ENCODE results near the gene NEK11. TPM values are rescaled to one million over a fixed set of nuclear protein-coding genes. Genes with fewer than 3 reads are reported as not detected.

NEK11 gene
- total and polyA plus RNA-seq, 4 experiments from 2014 or later: 1.9 to 6.2 (median 4.5) TPM

DNA sequence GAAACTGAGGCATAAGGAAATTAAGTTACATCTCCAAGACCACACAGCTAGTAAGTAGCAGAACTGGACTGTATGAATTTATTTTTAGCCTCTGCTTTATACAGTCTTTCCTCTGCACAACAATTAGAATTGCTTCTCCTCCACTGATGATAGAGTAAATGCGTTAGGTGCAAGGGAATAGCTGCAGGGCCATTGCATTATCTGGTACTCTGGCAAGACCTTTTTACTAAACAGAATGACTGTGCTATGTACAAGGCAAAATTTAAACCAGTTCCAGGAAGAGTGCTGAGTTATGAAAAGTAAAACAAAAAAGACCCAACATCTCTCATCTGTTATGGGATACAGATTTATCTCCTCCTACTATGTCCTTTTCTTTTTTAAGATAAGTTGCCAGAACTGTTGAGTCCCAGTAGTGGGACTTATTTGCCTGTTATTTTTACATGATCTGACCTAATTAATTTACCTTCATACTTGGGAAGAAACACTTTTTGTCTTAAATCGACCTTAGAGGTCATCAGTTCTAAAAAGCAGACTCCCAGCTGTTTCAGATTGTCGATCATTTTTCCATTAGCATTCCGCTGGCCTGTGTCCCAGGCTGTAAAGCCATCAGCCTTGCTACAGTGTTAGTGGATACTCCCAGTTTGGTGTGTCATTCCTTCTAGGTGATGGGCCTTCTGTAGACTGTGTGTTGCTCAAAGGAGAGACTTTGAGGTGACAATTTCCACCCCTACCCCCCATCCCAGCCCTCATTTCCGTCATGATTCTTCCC, 207.4 kb downstream of the NEK11 start:
- ChIA-PET CTCF (ENCODE audit: partially characterized antibody) (no interaction called here), POLR2A (ENCODE audit: partially characterized antibody) (no interaction called here)
- Histone ChIP-seq H3K4me3 (ENCODE audit: low read length in 2 of 2) (no peak overlapping the region), H3K27ac (ENCODE audit: low read depth, low read length) (no peak overlapping the region), H3K27me3 (ENCODE audit: insufficient read depth, low read length) (no peaks in the 10 kb centered on the region), H3K36me3 (ENCODE audit: insufficient read depth, low read length) (no peaks in the 10 kb centered on the region), H3K9me3 (ENCODE audit: control insufficient read depth in 1 of 2, low read length in 2 of 2) (no peaks in the 10 kb centered on the region), H3K4me1 (ENCODE audit: insufficient read depth, low read length) (no peaks in the 10 kb centered on the region)
- intact Hi-C loops (cut with micrococcal nuclease): loop anchor here (10.0 kb wide), 1 partner anchor 199 kb away; no protein-coding TSS in a partner anchor
- H3K36me3 Mint-ChIP-seq: no peaks in the 10 kb centered on the region
- no peaks in the 10 kb centered on the region for H3K9me3 Mint-ChIP-seq
- H3K27ac Mint-ChIP-seq: no peak overlapping the region
- no peak for DNase-seq
- H3K4me1 Mint-ChIP-seq: no peaks in the 10 kb centered on the region
- no peak overlapping the region for H3K4me3 Mint-ChIP-seq
- no peaks in the 10 kb centered on the region for H3K27me3 Mint-ChIP-seq

- Histone ChIP-seq H3K36me3 (ENCODE audit: insufficient read depth, low read length) (no peaks in the 10 kb centered on the region), H3K4me1 (ENCODE audit: insufficient read depth, low read length) (no peaks in the 10 kb centered on the region), H3K9me3 (ENCODE audit: control insufficient read depth in 1 of 2, low read length in 2 of 2) (no peaks in the 10 kb centered on the region), H3K27me3 (ENCODE audit: insufficient read depth, low read length) (no peaks in the 10 kb centered on the region), H3K27ac (ENCODE audit: low read depth, low read length) (no peak overlapping the region), H3K4me3 (ENCODE audit: low read length in 2 of 2) (no peak overlapping the region)
- Mint-ChIP-seq H3K27ac (no peak overlapping the region), H3K4me3 (no peak overlapping the region), H3K9me3 (no peaks in the 10 kb centered on the region), H3K36me3 (no peaks in the 10 kb centered on the region), H3K27me3 (no peaks in the 10 kb centered on the region), H3K4me1 (no peaks in the 10 kb centered on the region)
- POLR2A ChIA-PET (ENCODE audit: partially characterized antibody): no interaction called here
- DNase-seq: no peak
- intact Hi-C loops (cut with micrococcal nuclease): loop anchor here (10.0 kb wide), 1 partner anchor 202 kb away; no protein-coding TSS in a partner anchor
- CTCF ChIA-PET (ENCODE audit: partially characterized antibody): no interaction called here
Measured at GRCh38 chr3:131236421-131236820, 209.7 kb downstream of the NEK11 start.

GRCh38 chr3:131238496-131238895, 211.8 kb downstream of the NEK11 start:
- Histone ChIP-seq H3K9me3 (ENCODE audit: control insufficient read depth in 1 of 2, low read length in 2 of 2) (no peaks in the 10 kb centered on the region), H3K36me3 (ENCODE audit: insufficient read depth, low read length) (no peaks in the 10 kb centered on the region), H3K4me1 (ENCODE audit: insufficient read depth, low read length) (no peaks in the 10 kb centered on the region), H3K27ac (ENCODE audit: low read depth, low read length) (no peak overlapping the region), H3K27me3 (ENCODE audit: insufficient read depth, low read length) (no peaks in the 10 kb centered on the region), H3K4me3 (ENCODE audit: low read length in 2 of 2) (no peak overlapping the region)
- intact Hi-C loops (cut with micrococcal nuclease): loop anchor here (10.0 kb wide), 1 partner anchor 204 kb away; no protein-coding TSS in a partner anchor
- Mint-ChIP-seq H3K4me1 (no peaks in the 10 kb centered on the region), H3K27ac (peak overlapping the region in 1 of 7 donors; percentile 45), H3K27me3 (no peaks in the 10 kb centered on the region), H3K36me3 (no peaks in the 10 kb centered on the region), H3K4me3 (no peak overlapping the region), H3K9me3 (no peaks in the 10 kb centered on the region)
- ChIA-PET CTCF (ENCODE audit: partially characterized antibody) (no interaction called here), POLR2A (ENCODE audit: partially characterized antibody) (no interaction called here)
- no peak for DNase-seq

GRCh38 chr3:131239267-131239666, 212.6 kb downstream of the NEK11 start:
- no peak overlapping the region for H3K27ac Mint-ChIP-seq

DNA sequence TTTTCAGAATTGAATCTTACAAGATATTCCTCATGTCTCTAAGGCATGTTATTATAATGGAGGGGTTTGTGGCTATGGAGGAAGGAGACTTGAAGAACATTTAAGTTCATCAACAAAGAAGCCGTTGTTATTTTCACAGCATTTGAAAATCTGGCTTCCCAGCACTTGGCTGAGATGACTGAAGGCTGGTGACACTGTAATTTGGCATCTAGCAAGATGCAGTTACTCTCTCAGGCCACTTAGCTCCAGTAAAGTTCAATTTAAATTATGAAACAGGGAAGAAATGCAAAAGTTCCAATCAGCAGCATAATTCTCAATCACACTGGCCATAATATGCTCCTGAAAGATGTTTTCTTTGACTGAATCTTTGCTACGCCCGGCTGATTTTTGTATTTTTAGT, 215.5 kb downstream of the NEK11 start:
- DNase-seq: no peak
- Histone ChIP-seq H3K4me1 (ENCODE audit: insufficient read depth, low read length) (no peaks in the 10 kb centered on the region), H3K27ac (ENCODE audit: low read depth, low read length) (no peak overlapping the region), H3K36me3 (ENCODE audit: insufficient read depth, low read length) (no peaks in the 10 kb centered on the region), H3K4me3 (ENCODE audit: low read length in 2 of 2) (no peak overlapping the region), H3K27me3 (ENCODE audit: insufficient read depth, low read length) (no peaks in the 10 kb centered on the region), H3K9me3 (ENCODE audit: control insufficient read depth in 1 of 2, low read length in 2 of 2) (no peaks in the 10 kb centered on the region)
- ChIA-PET CTCF (ENCODE audit: partially characterized antibody) (no interaction called here), POLR2A (ENCODE audit: partially characterized antibody) (no interaction called here)
- intact Hi-C loops (cut with micrococcal nuclease): no loop called here
- Mint-ChIP-seq H3K9me3 (peaks cover 0 to 3% (median 0%) of the 10 kb centered on the region in 8 donors), H3K27me3 (no peaks in the 10 kb centered on the region), H3K4me1 (no peaks in the 10 kb centered on the region), H3K27ac (no peak overlapping the region), H3K4me3 (no peak overlapping the region), H3K36me3 (no peaks in the 10 kb centered on the region)

More at GRCh38 chr3:131239267-131239666, 212.6 kb downstream of the NEK11 start:
- Histone ChIP-seq H3K27ac (ENCODE audit: low read depth, low read length) (no peak overlapping the region), H3K36me3 (ENCODE audit: insufficient read depth, low read length) (no peaks in the 10 kb centered on the region), H3K4me3 (ENCODE audit: low read length in 2 of 2) (no peak overlapping the region), H3K9me3 (ENCODE audit: control insufficient read depth in 1 of 2, low read length in 2 of 2) (no peaks in the 10 kb centered on the region), H3K4me1 (ENCODE audit: insufficient read depth, low read length) (no peaks in the 10 kb centered on the region), H3K27me3 (ENCODE audit: insufficient read depth, low read length) (no peaks in the 10 kb centered on the region)
- H3K9me3 Mint-ChIP-seq: no peaks in the 10 kb centered on the region
- POLR2A ChIA-PET (ENCODE audit: partially characterized antibody): no interaction called here
- no peaks in the 10 kb centered on the region for H3K36me3 Mint-ChIP-seq
- DNase-seq: no peak
- no peaks in the 10 kb centered on the region for H3K27me3 Mint-ChIP-seq
- CTCF ChIA-PET (ENCODE audit: partially characterized antibody): interaction anchor here (1.2 kb wide), 1 partner anchor 57 kb away, joined by 3 read pairs; no protein-coding TSS in a partner anchor
- H3K4me3 Mint-ChIP-seq: no peak overlapping the region
- intact Hi-C loops (cut with micrococcal nuclease): loop anchor here (10.0 kb wide), 1 partner anchor 204 kb away; no protein-coding TSS in a partner anchor
- no peaks in the 10 kb centered on the region for H3K4me1 Mint-ChIP-seq

DNA sequence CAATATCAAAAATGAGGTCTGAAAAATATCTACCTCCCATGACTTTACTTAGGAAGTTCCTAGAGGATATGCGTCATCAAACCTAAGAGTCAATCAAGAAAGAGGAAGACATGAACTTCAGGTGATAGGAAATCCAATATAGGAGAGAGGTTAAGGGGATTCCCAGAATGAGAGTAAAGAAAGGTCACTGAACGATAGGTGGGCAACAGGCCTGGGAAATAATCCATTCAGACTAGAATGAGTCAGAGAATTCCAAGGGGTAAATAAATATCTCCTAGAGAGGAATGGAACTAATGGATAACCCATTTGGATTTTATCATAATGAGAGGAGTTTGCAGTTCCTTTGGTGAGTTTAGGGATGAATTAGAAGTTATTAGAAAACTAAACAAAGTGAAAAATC, 223.8 kb downstream of the NEK11 start:
- no peak overlapping the region for H3K4me3 Mint-ChIP-seq
- H3K36me3 Mint-ChIP-seq: peaks cover 2 to 21% of the 10 kb centered on the region in 2 donors
- H3K27ac Mint-ChIP-seq: no peak overlapping the region
- no peak overlapping the region for H3K4me3 ChIP-seq (ENCODE audit: low read length in 2 of 2)
- no peak overlapping the region for H3K27ac ChIP-seq (ENCODE audit: low read depth, low read length)
- H3K4me1 Mint-ChIP-seq: no peaks in the 10 kb centered on the region
- DNase-seq: no peak
- ChIA-PET CTCF (ENCODE audit: partially characterized antibody) (no interaction called here), POLR2A (ENCODE audit: partially characterized antibody) (no interaction called here)
- no peaks in the 10 kb centered on the region for H3K9me3 ChIP-seq (ENCODE audit: control insufficient read depth in 1 of 2, low read length in 2 of 2)
- no peaks in the 10 kb centered on the region for H3K36me3 ChIP-seq (ENCODE audit: insufficient read depth, low read length)
- H3K27me3 ChIP-seq (ENCODE audit: insufficient read depth, low read length): no peaks in the 10 kb centered on the region
- peaks cover 0 to 3% of the 10 kb centered on the region in 2 donors for H3K27me3 Mint-ChIP-seq
- peaks cover 3 to 18% (median 10%) of the 10 kb centered on the region in 8 donors for H3K9me3 Mint-ChIP-seq
- intact Hi-C loops (cut with micrococcal nuclease): no loop called here
- no peaks in the 10 kb centered on the region for H3K4me1 ChIP-seq (ENCODE audit: insufficient read depth, low read length)

DNA sequence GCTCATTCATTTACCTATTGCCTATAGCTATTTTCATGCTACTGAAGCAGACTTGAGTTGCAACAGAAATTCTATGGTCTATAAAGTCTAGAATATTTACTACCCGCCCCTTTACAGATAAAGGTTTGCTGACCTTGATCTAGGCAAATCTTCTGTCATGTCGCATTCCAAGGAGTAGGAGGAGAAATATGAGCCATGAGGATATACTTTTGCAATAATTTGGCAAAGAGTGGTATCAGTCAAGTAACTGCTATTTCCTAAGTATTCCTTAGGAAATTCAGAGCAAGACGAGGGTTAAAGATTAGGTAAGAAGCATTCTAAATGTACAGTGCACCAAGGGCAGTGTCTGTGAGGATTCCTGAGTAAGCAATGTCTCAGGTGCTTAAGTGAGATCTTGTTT, 233.8 kb downstream of the NEK11 start:
- intact Hi-C loops (cut with micrococcal nuclease): loop anchor here (5.0 kb wide), 1 partner anchor 273 kb away; no protein-coding TSS in a partner anchor
- H3K36me3 ChIP-seq (ENCODE audit: insufficient read depth, low read length): no peaks in the 10 kb centered on the region
- H3K9me3 Mint-ChIP-seq: peaks cover 0 to 20% (median 10%) of the 10 kb centered on the region in 8 donors
- DNase-seq: no peak
- no peak overlapping the region for H3K27ac ChIP-seq (ENCODE audit: low read depth, low read length)
- H3K9me3 ChIP-seq (ENCODE audit: control insufficient read depth in 1 of 2, low read length in 2 of 2): no peaks in the 10 kb centered on the region
- H3K4me1 Mint-ChIP-seq: peaks cover 0 to 2% (median 0%) of the 10 kb centered on the region in 4 donors
- no peak overlapping the region for H3K4me3 ChIP-seq (ENCODE audit: low read length in 2 of 2)
- ChIA-PET POLR2A (ENCODE audit: partially characterized antibody) (no interaction called here), CTCF (ENCODE audit: partially characterized antibody) (interaction anchor here (1.1 kb wide), 1 partner anchor 9 kb away, joined by 3 read pairs; no protein-coding TSS in a partner anchor)
- H3K27me3 ChIP-seq (ENCODE audit: insufficient read depth, low read length): no peaks in the 10 kb centered on the region
- H3K27me3 Mint-ChIP-seq: no peaks in the 10 kb centered on the region
- H3K27ac Mint-ChIP-seq: no peak overlapping the region
- H3K4me3 Mint-ChIP-seq: no peak overlapping the region
- no peaks in the 10 kb centered on the region for H3K4me1 ChIP-seq (ENCODE audit: insufficient read depth, low read length)
- H3K36me3 Mint-ChIP-seq: peaks cover 3 to 9% of the 10 kb centered on the region in 2 donors

Measured in CD4-positive, alpha-beta memory T cell (primary cell).